H9 (cell line): ENCODE measurements around the gene ADAM30. TPM values are rescaled to one million over a fixed set of nuclear protein-coding genes. Genes with fewer than 3 reads are reported as not detected.

Experiments used
- DNase-seq: peaks from one replicate; pipeline ENCODE4 v3.0.0-alpha.2; 2017
- H2AFZ ChIP-seq: one replicate; pipeline ENCODE4 v1.6.1; 2013; ENCODE audit warnings: mild to moderate bottlenecking, low read length, control low read depth, moderate library complexity
- H2AK5ac ChIP-seq: 2 replicates; pipeline ENCODE4 v1.6.1; 2013; ENCODE audit warnings: low read length, control low read depth, mixed read lengths; ENCODE audit not compliant: insufficient read length
- H2BK120ac ChIP-seq: one replicate; pipeline ENCODE4 v1.6.1; 2013; ENCODE audit warnings: low read depth, mild to moderate bottlenecking, low read length, control low read depth, inconsistent platforms; ENCODE audit not compliant: poor library complexity, severe bottlenecking
- H2BK12ac ChIP-seq: 2 replicates; pipeline ENCODE4 v1.6.1; 2013; ENCODE audit warnings: low read length, control low read depth, mixed read lengths, low read depth; ENCODE audit not compliant: insufficient read length
- H2BK15ac ChIP-seq: 2 replicates; pipeline ENCODE4 v1.6.1; 2013; ENCODE audit warnings: low read depth, low read length, control low read depth
- H2BK20ac ChIP-seq: one replicate; pipeline ENCODE4 v1.6.1; 2013; ENCODE audit warnings: low read depth, mild to moderate bottlenecking, low read length, control low read depth, inconsistent platforms; ENCODE audit not compliant: poor library complexity, severe bottlenecking
- H2BK5ac ChIP-seq: 2 replicates; pipeline ENCODE4 v1.6.1; 2013; ENCODE audit warnings: low read length, control low read depth, mixed read lengths; ENCODE audit not compliant: insufficient read length
- H3K14ac ChIP-seq: 2 replicates; pipeline ENCODE4 v1.6.1; 2013; ENCODE audit warnings: low read length, control low read depth; ENCODE audit not compliant: insufficient read depth
- H3K18ac ChIP-seq: 2 replicates; pipeline ENCODE4 v1.6.1; 2013; ENCODE audit warnings: low read depth, mild to moderate bottlenecking, mixed read lengths, low read length, control low read depth; ENCODE audit not compliant: insufficient read length
- H3K23ac ChIP-seq: 2 replicates; pipeline ENCODE4 v1.6.1; 2013; ENCODE audit warnings: low read length, control low read depth, mixed read lengths, low read depth; ENCODE audit not compliant: insufficient read length
- H3K23me2 ChIP-seq: 2 replicates; pipeline ENCODE4 v1.6.1; 2013; ENCODE audit warnings: low read depth, mild to moderate bottlenecking, mixed read lengths, low read length, control low read depth; ENCODE audit not compliant: insufficient read length, poor library complexity, severe bottlenecking
- H3K27ac ChIP-seq: 2 replicates; pipeline ENCODE4 v1.5.1; 2013; ENCODE audit warnings: low read length, control low read depth, mixed read lengths, low read depth; ENCODE audit not compliant: insufficient read length
- H3K27me3 ChIP-seq: 2 replicates; pipeline ENCODE4 v1.6.1; 2013; ENCODE audit warnings: low read length, control low read depth, inconsistent platforms; ENCODE audit not compliant: insufficient read depth
- H3K4ac ChIP-seq: 2 replicates; pipeline ENCODE4 v1.6.1; 2013; ENCODE audit warnings: low read depth, mild to moderate bottlenecking, control low read depth, inconsistent platforms, low read length, moderate library complexity
- H3K4me1 ChIP-seq: 2 replicates; pipeline ENCODE4 v1.6.1; 2013; ENCODE audit warnings: low read length, control low read depth, inconsistent platforms; ENCODE audit not compliant: insufficient read depth
- H3K4me2 ChIP-seq: 2 replicates; pipeline ENCODE4 v1.6.1; 2013; ENCODE audit warnings: low read length, control low read depth, mixed read lengths; ENCODE audit not compliant: insufficient read length, insufficient read depth
- H3K56ac ChIP-seq: 2 replicates; pipeline ENCODE4 v1.6.1; 2013; ENCODE audit warnings: low read depth, mild to moderate bottlenecking, mixed read lengths, low read length, control low read depth; ENCODE audit not compliant: insufficient read length
- H3K79me1 ChIP-seq: 2 replicates; pipeline ENCODE4 v1.6.1; 2013; ENCODE audit warnings: low read depth, mild to moderate bottlenecking, moderate library complexity, low read length, control low read depth, inconsistent platforms; ENCODE audit not compliant: insufficient read depth, poor library complexity, severe bottlenecking
- H3K79me2 ChIP-seq: 2 replicates; pipeline ENCODE4 v1.6.1; 2013; ENCODE audit warnings: low read length, control low read depth, inconsistent platforms; ENCODE audit not compliant: insufficient read depth
- H3K9ac ChIP-seq: 2 replicates; pipeline ENCODE4 v1.6.1; 2013; ENCODE audit warnings: low read length, control low read depth, mixed read lengths; ENCODE audit not compliant: insufficient read length; ENCODE audit errors: extremely low read depth
- H3K9me3 ChIP-seq: one replicate; pipeline ENCODE4 v1.6.1; 2013; ENCODE audit warnings: low read depth, low read length, inconsistent platforms; ENCODE audit not compliant: control insufficient read depth
- H3T11ph ChIP-seq: one replicate; pipeline ENCODE4 v1.6.1; 2013; ENCODE audit warnings: mild to moderate bottlenecking, low read length, control low read depth, inconsistent platforms
- H4K20me1 ChIP-seq: one replicate; pipeline ENCODE4 v1.6.1; 2013; ENCODE audit not compliant: control insufficient read depth, insufficient read length, insufficient read depth
- H4K5ac ChIP-seq: 2 replicates; pipeline ENCODE4 v1.6.1; 2013; ENCODE audit warnings: low read depth, mild to moderate bottlenecking, mixed read lengths, low read length, control low read depth; ENCODE audit not compliant: insufficient read length
- H4K8ac ChIP-seq: replicated peaks from 2 replicates; pipeline ENCODE4 v1.6.1; 2013; ENCODE audit warnings: low read length, control low read depth, mixed read lengths, low read depth; ENCODE audit not compliant: insufficient read length
- H4K91ac ChIP-seq: 2 replicates; pipeline ENCODE4 v1.6.1; 2013; ENCODE audit warnings: low read depth, mild to moderate bottlenecking, moderate library complexity, mixed read lengths, low read length, control low read depth; ENCODE audit not compliant: insufficient read length
- H3K27ac Mint-ChIP-seq, 3 experiments: 2 replicates in 2 of 3; 3 replicates in 1 of 3; pipeline ENCODE4 v1.8.0; 2020 to 2021; ENCODE audit warnings: mixed read lengths in 3 of 3, mild to moderate bottlenecking in 1 of 3, moderate library complexity in 1 of 3
- H3K27me3 Mint-ChIP-seq: 2 replicates; pipeline ENCODE4 v1.8.0; 2021; ENCODE audit warnings: low read depth, mild to moderate bottlenecking, moderate library complexity, mixed read lengths
- H3K36me3 Mint-ChIP-seq, 3 experiments: 2 replicates in 2 of 3; 3 replicates in 1 of 3; pipeline ENCODE4 v1.8.0; 2020 to 2021; ENCODE audit warnings: low read depth in 3 of 3, mixed read lengths in 3 of 3; ENCODE audit not compliant: insufficient read depth in 1 of 3
- H3K4me1 Mint-ChIP-seq, 2 experiments: 2 replicates each; pipeline ENCODE4 v1.8.0; 2020; ENCODE audit warnings: mixed read lengths in 2 of 2
- H3K4me3 Mint-ChIP-seq, 2 experiments: 2 replicates in 1 of 2; 3 replicates in 1 of 2; pipeline ENCODE4 v1.8.0; 2020 to 2021; ENCODE audit warnings: mild to moderate bottlenecking in 2 of 2, mixed read lengths in 2 of 2, moderate library complexity in 1 of 2
- H3K9me3 Mint-ChIP-seq, 2 experiments: 2 replicates in 1 of 2; 3 replicates in 1 of 2; pipeline ENCODE4 v1.8.0; 2020; ENCODE audit warnings: mild to moderate bottlenecking in 2 of 2, mixed read lengths in 2 of 2, moderate library complexity in 1 of 2
- WGBS: extraction: QIAGEN DNeasy Blood & Tissue Kit; methylation state at CpG from one replicate; pipeline ENCODE4 v1.1.7; 2013; ENCODE audit warnings: missing lambda C conversion rate, low lambda C conversion rate, mixed read lengths; ENCODE audit not compliant: insufficient read length; ENCODE audit errors: extremely low coverage; 5-methylcytosine and 5-hydroxymethylcytosine counted together
- total RNA-seq: library from RNA; stranded (reverse); gene quantifications from 2 replicates; pipeline ENCODE4 v1.2.1, GENCODE V29; 2021
- TF ChIP-seq, protein P1 (sequence below): fragments of 200-600 bp; sonication (generic); conservative IDR thresholded peaks from 3 replicates; pipeline ENCODE4 v1.8.0; 2021; ENCODE audit warnings: antibody characterized with exemption, mild to moderate bottlenecking

ADAM30 gene
- total RNA-seq, 1 experiment from 2014 or later: not detected

DNA sequence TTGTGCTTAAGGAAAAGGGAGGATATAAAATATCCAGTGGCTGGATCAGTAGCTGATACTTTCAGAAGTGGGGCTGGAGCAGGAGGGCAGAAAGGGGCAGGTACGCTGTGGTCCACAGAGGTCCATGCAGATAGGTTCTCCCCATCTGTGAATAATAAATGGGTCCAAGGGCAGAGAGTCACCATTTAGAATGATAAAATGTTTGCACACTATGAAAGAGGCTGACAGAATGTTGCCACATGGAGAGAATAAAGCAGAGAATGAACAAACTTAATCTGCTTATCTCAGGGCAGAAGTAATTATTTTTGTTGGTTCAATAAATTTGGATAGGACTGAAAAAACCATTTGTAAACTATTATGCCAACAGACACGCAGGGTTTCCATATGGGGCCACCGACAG is 16.6 kb upstream of the ADAM30 start:
- Histone ChIP-seq H3K4me1 (no peaks in the 10 kb centered on the region; the same call in 1 of the 2 replicates), H2BK12ac (no peak overlapping the region), H3T11ph (no peak overlapping the region), H2AK5ac (no peak overlapping the region), H3K4ac (no peak overlapping the region), H2BK15ac (no peak overlapping the region), H3K23ac (no peak overlapping the region), H2BK5ac (no peak overlapping the region), H3K79me1 (no peaks in the 10 kb centered on the region), H3K27ac (no peak overlapping the region), H3K18ac (no peak overlapping the region), H4K20me1 (no peaks in the 10 kb centered on the region), H2BK120ac (no peak overlapping the region), H3K79me2 (no peaks in the 10 kb centered on the region), H4K8ac (no peak overlapping the region), H3K9me3 (no peaks in the 10 kb centered on the region), H3K4me2 (no peak overlapping the region), H4K91ac (no peak overlapping the region), H2BK20ac (no peak overlapping the region), H4K5ac (no peak overlapping the region), H2AFZ (no peak overlapping the region), H3K23me2 (no peaks in the 10 kb centered on the region), H3K14ac (no peak overlapping the region), H3K9ac (no peak overlapping the region), H3K56ac (no peak overlapping the region), H3K27me3 (no peaks in the 10 kb centered on the region)
- Mint-ChIP-seq H3K4me1 (peaks cover 11 to 13% of the 10 kb centered on the region in 2 experiments), H3K27ac (no peak overlapping the region), H3K4me3 (no peak overlapping the region), H3K36me3 (peaks cover 15 to 35% (median 23%) of the 10 kb centered on the region in 3 experiments; a peak in 6 of 7 replicates), H3K27me3 (no peaks in the 10 kb centered on the region), H3K9me3 (no peaks in the 10 kb centered on the region)
- no peak for DNase-seq
- WGBS: no CpG with 5 or more reads among the region's 3 CpGs
- TF ChIP-seq, protein P1, sequence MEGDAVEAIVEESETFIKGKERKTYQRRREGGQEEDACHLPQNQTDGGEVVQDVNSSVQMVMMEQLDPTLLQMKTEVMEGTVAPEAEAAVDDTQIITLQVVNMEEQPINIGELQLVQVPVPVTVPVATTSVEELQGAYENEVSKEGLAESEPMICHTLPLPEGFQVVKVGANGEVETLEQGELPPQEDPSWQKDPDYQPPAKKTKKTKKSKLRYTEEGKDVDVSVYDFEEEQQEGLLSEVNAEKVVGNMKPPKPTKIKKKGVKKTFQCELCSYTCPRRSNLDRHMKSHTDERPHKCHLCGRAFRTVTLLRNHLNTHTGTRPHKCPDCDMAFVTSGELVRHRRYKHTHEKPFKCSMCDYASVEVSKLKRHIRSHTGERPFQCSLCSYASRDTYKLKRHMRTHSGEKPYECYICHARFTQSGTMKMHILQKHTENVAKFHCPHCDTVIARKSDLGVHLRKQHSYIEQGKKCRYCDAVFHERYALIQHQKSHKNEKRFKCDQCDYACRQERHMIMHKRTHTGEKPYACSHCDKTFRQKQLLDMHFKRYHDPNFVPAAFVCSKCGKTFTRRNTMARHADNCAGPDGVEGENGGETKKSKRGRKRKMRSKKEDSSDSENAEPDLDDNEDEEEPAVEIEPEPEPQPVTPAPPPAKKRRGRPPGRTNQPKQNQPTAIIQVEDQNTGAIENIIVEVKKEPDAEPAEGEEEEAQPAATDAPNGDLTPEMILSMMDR: no peak
